Measurements from ENCODE around the gene RNF11.

RNF11 gene

DNA sequence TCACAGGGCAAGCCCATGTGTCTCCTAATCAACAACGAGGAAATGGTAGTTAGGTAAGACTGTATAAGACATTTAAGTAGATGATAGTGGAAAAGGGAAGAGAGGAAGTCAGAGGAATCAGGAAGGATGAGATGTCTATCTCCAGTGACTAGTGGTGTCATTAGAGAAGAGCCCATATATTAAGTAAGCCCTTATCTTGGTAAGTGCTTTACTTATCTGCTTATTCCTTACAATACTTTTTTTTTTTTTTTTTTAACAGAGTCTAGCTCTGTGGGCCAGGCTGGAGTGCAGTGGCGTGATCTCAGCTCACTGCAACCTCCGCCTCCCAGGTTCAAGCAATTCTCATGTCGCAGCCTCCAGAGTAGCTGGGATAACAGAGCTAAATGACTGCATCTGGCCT, 29.5 kb downstream of the RNF11 start:
- no peak for DNase-seq (ENCODE audit: low read depth)

DNA sequence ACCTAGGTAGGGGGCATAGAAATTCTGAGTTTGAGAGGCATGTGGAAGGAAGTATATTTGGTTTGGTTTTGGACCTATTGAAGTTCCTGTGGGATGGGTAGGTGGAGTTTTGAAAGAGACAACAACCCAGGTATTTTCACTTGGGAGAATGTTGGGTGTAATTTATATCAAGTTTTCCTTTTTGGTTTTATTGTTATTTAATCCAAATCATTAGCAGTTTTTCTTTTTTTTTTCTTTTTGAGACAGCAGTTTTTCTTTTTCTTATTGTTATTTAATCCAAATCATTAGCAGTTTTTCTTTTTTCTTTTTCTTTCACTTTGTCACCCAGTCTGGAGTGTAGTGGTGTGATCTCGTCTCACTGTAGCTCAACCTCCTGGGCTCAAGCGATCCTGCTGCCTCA, 30.1 kb downstream of the RNF11 start:
- no peak for DNase-seq (ENCODE audit: low read depth)

DNA sequence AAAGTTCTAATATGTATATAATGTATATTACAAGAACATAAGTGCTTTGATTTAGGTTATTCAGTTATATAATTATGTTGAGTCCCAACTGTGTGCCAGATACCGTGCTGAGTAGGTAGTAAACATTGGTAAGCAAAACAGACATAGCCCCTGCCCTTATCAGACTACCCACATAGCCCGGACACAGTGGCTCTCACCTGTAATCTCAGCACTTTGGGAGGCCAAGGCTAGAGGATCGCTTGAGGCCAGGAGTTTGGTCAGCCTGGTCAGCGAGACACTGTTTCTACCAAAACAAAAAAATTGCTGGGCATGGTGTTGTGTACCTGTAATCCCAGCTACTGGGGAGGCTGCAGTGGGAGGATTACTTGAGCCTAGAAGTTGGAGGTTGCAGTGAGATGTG, 30.7 kb downstream of the RNF11 start:
- DNase-seq (ENCODE audit: low read depth): no peak

DNA sequence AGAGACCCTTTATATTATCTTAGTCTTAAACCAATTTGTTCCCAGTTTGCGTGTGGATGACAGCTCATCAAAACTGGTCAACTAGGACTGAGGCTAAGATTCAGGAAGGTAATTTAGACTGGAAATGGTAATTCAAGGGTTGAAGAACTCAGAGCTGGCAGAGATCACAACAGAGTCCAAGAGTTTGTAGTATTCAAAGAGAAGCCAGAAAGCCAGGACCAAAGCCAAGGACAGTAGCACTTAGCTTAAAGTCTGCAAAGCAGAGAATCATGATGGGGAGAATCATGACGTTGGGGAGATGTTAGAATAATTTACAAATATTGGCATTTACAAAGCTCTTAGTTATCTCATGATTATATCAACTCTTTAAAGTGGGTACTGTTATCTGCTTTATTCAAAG, 32.6 kb downstream of the RNF11 start:
- no peak for DNase-seq (ENCODE audit: low read depth)

DNA sequence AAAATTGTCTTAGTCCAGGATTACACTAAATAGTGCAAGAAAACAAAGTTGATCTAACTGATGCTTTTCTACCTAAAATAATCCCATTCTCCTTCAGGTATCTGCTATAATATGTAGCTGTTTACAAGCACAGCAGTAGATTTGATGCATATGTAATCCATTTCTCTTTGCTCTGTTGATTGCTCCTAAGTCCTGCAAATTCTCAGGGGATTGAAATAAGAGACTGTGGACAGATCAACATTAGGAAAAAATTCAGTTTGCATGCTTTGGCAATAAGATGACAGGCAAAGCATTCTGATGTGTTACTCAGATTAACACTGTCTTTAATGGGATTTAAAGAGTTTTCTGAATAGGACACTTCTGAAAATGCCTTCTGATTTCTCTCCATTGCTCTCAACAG, 34.7 kb downstream of the RNF11 start:
- DNase-seq (ENCODE audit: low read depth): no peak

DNA sequence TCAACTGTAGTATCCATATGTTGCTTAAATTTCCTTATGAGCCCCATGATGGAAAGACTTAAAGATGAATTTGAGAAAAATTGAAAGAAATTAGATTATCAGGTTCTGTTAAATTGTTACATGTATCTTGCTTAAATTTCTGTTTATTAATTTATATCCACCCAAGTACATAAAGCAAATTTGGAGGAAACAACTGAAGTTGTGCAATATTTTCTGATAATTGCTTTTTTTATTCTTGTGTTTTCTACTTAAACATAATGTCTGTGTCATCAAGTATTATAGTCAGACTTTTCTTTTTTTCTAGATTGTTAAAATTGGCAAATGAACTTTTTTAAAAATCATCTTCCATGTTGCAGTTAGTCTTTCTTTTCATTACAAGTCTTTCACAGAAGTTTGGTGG, 36.8 kb downstream of the RNF11 start:
- no peak for DNase-seq (ENCODE audit: low read depth)

DNA sequence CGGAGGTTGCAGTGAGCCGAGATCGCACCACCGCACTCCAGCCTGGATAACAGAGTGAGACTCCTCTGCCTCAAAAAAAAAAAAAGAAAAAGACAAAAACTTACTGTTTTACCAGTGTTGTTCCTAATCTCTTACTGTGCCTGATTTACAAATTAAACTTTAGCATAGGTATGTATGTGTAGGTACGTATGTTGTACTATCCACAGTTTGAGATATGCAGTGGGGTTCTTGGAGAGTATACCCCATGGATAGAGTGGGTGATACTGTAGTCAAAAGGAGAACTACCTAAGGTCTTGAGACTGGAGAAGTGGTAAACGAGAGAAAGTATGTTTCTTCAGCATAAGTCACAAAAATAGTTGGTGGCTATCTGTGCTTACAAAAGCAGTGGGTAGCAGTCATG, 38.6 kb downstream of the RNF11 start:
- DNase-seq (ENCODE audit: low read depth): no peak

DNA sequence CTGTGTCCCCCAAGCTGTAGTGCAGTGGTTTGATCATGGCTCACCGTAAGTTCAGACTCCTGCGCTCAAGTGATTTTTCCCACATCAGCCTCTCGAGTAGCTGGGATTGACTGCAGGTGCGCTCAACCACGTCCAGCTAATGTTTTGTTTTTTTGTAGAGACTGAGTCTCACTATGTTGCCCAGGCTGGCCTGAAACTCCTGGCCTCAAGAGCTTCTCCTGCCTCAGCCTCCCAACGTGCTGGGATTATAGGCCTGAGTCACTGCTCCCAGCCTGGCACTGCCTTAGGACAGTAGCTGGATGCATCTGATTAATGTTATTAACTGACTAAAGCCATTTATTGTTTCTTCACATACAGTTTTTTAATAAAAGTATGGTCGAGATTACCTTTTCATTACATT, 40.2 kb downstream of the RNF11 start:
- DNase-seq (ENCODE audit: low read depth): no peak

DNA sequence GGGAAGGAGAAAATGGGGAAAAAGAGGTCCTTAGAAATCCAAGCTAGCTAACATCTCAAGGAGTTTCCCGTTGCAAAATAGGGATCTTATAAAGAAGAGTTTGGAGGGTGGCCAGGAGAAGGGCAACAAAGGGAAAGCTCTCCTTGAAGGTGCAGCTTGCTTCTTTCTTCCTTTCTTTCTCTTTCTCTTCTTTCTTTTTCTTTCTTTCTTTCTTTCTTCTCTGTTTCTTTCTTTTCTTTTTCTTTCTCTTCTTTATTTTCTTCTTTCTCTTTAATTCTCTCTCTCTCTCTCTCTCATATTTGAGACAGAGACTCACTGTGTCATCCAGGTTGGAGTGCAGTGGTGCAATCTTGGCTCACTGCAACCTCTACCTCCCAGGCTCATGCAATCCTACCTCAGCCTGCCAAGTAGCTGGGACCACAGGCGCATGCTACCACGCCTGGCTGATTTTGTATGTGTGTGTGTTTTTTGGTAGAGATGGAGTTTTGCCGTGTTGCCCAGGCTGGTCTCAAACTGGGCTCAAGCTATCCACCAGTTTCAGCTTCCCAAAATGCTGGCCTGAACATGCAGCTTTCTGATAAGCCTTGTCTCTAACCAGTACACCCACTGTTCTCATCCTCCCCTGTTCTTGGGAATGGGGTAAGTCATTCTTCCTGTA, 44.4 kb downstream of the RNF11 start:
- no peak for DNase-seq (ENCODE audit: low read depth)

DNA sequence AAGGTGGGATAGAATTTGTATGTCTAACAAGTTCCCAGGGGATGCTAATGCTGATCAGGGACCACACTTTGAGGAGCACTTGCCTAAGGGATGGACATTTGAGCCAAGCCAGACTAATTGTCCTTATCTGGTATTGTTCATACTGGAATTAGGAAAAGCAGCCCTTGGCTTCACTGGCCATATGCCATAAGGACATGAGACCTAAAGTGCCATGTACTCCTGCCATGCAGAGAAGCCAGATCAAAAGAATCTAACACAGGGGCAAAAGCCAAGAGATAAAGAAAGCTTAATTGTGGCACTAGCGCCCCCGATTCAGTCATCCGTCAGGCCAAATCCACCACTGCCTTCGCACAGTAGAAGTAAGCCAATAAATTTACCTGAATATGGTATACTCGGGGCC, 45.7 kb downstream of the RNF11 start:
- DNase-seq (ENCODE audit: low read depth): no peak

DNA sequence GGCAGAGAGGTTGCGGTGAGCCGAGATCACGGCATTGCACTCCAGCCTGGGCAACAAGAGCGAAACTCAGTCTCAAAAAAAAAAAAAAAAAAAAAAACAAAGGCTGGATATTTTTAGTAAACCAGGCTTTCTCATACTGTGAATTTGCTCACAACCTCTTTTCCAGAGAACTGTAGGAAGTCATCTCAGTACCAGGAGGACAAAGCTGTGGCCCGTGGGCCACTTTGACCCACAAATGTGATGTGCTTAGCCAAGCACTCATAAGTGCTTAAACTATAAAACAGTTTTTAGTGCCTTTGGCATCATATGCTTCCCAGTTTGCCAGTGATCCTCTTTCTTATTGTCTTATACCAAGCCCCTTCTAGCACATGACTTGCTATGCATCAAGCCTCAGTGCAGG, 46.5 kb downstream of the RNF11 start:
- DNase-seq (ENCODE audit: low read depth): no peak

DNA sequence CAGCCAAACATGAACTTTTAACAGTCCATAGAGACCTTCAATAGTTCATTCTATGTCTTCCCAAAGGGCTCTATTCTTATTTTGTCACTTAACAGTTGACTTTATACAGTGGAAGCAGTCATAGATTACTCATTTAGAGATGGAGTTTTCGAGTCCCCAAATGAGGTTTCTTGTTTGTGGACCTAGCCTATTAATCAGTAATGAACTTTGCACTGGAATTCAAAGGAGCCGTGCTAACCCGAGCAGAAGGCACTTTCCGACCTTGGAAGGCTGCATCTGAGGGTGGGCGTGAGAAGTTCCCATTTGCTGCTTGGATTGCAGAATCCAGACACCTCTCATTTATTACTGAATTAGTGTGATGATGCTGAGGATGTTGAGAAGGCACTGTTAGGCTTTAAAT, 47.9 kb downstream of the RNF11 start:
- DNase-seq (ENCODE audit: low read depth): no peak

DNA sequence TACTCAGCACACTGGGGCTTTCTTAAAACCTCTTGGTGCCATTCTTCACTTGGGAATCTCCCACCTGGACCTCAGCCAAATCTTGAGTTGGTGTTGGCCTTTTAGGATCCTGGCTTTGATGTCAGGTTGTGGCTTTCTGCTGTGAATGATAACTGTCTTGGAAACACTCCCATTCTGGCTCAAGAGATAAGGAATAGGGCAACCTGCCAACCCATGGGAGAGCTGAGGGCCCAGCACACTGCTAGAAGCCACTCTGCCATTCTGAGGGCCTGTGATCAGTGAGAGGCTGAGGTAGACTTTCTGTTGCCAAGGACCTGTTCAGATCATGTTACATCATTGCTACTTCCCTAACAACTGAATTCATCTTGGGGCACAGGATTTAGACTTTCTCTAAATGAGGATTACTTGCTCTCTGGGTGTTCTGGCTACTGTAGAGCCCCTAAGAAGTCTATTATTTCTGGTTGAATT, 48.4 kb downstream of the RNF11 start:
- no peak for DNase-seq (ENCODE audit: low read depth)

DNA sequence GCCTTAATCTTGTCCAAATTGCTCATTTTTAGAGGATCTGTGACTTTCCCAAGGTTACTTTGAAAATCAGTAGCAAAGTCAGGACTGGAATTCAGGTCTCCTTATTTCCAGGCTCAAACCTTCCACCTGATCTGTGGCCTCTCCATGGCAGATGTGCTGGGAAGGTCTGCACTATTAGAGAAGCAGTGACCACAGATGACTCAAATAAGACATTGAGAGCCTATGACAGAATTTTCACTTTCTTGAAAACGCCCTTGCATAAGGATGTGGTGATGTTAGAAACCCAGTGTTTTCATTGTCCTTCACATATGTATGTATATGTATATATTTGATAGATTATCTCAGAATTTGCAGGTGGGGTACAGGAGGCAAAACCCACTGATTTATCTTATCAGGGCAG, 49.0 kb downstream of the RNF11 start:
- no peak for DNase-seq (ENCODE audit: low read depth)

DNA sequence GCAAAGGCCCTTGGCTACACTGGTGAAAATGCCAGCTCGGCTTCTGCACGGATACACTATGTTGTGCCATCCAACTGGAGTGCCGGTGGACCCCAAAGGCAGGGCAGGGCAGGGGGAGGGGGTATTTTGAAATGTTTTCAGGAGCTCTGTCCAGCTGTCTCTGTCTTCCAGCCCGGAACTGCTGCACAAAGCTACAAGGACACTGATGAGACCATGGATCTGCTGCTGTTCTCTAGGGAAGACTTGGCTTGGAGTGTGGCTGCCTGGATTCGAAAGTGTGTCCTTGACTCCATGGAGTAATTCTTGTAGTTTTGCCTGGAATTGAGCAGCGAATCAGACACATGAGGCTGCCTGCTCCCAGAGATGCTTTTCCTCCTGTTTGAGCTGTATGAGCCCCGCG, 51.9 kb downstream of the RNF11 start:
- DNase-seq (ENCODE audit: low read depth): no peak

DNA sequence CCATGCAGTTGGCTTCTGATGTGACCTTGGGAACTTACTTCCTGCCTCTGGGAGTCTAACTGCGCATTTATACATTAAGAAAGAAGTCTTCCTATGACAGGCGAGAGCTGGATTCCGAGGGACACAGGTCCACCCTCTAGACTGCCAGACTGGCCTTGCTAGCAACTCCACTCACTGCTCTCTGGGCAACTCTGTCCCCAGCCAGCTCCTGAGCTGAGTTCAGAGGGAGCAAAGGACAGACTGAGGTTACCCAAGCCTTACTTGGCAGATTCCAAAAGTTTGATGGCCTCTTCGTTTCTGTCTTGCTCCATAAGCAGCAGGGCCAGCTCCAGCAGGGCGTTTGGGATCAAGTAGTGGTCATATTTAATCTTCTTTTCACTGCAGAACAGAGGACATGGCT, 52.5 kb downstream of the RNF11 start:
- no peak for DNase-seq (ENCODE audit: low read depth)

DNA sequence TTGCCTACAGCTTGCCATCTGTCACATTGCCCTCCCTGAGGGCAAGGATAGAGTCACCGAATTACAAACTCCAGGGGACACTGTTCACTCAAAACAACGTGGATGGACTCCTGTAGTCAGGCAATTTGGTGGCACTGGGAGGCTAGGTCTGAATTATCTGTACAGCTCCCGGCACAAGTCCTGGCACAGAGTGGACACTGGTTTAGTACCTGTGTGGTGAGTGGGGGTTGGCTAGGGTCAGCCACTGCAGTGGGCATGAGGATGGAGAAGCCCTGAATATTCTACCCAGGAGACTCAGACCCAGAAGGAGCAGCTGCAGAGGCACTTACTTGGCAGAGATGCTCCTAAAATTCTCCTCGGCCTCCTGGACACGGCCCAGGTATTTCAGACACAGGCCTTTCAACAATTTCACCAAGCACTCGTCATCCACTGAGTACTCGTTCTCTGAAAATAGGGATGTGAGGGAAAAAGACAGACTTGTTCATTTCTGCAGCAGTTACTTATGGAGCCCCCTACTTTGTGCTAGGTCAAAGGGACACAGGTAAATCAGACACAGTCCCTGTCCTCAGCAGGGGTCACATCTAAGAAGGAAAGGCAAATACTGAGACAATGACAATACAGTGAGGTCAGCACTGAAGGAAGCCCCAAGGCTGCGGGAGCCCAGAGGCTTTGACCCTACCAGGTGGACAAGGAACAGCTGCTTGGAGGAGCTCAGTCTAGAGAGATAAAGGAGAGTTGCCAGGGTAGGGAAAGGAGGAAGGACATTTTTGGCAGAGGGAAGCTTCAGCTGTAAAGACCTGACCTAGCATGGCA, 53.8 kb downstream of the RNF11 start:
- DNase-seq (ENCODE audit: low read depth): no peak

DNA sequence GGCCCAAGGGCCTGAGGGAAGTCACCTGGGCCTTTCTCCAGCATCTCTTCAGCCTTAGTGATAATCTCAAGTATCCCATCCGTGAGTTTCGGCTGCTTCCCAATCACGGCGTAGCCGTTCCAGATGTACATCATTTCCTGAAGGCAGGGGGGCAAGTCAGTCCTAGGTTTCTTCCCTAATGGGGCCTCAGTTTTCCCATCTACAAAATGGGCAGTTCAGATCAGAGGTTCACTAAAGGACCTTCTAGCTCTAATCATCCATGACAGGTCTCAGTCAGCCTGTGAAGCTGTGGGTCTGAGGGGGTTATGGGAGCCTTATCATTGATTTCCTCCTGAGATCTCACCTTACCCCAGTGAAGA, 54.4 kb downstream of the RNF11 start:
- no peak for DNase-seq (ENCODE audit: low read depth)

DNA sequence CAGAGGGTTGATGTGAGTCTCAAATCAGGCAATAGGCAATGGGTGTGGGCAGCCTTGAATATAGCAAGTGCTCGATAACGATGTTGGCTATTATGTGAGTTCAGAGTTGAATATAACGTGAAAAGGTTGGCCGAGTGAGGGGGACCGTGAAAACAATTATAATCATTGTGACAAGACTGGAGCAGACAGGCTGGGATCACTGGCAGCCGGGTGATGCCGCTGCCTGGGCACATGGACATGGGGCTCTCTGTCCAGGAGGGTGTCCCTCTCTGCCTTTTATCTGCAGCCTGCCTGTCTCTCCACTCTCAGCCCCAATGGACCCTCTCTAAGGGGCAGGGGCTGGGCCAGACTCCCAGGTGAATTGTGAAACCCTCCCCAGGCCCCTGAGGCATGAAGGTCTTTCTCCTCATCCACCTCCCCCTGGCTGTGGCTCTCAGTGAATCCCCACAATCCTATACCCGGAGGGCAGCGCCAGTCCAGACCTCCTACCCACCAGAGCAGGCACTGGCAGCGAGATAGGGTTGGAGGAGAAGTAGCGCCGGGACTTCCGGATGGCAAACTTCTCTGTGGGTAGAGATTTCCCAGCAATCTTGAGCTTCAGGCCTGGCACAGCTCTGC, 57.9 kb downstream of the RNF11 start:
- no peak for DNase-seq (ENCODE audit: low read depth)

DNA sequence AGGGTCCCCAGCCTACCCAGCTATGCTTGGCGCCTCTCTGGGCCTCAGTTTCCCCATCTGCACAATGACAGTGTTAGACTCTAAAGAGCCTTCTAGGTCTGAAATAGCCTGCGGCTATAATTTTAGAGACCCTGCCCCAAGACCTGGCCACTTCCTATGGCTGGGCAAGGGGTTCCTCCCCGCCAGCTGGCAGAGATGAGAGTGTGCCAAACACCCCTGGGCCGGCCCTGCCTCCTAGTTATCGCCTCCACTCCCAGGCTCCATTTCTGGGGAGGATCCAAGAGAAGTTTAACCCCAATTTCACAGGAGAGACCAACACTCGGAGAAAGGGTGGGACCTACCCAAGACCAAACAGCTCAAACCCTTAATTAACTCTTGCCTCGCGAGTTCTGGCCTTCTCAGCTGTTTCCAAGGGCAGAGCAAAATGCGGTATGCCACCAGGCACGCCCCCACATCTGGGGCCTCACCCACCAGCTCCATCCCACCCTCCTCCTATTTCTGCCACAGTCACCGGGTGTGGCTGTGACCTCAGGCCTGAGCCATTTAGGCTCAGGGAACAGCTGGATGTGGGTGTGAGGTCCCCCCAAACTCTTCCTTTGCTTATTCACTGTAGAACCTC, 58.6 kb downstream of the RNF11 start:
- no peak for DNase-seq (ENCODE audit: low read depth)

DNA sequence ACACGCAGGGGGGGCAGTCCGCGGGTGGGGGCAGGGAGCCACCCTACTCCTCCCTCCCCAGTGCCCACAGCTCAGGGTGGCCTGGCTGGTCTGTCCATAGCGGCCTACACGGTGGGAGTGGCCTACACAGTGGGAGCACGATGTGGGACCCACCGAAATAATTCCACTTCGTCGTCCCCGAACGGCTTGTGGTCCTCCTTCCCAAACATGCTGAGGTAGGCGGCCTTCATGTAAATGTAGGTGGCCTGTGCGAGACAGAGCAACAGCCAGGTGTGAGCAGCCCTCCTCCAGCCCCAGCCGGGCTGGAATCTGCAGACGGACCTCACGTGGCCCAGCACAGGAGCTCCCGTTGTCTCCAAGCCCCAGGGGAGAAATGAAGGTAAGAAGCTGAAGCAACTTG, 59.9 kb downstream of the RNF11 start:
- DNase-seq (ENCODE audit: low read depth): no peak

DNA sequence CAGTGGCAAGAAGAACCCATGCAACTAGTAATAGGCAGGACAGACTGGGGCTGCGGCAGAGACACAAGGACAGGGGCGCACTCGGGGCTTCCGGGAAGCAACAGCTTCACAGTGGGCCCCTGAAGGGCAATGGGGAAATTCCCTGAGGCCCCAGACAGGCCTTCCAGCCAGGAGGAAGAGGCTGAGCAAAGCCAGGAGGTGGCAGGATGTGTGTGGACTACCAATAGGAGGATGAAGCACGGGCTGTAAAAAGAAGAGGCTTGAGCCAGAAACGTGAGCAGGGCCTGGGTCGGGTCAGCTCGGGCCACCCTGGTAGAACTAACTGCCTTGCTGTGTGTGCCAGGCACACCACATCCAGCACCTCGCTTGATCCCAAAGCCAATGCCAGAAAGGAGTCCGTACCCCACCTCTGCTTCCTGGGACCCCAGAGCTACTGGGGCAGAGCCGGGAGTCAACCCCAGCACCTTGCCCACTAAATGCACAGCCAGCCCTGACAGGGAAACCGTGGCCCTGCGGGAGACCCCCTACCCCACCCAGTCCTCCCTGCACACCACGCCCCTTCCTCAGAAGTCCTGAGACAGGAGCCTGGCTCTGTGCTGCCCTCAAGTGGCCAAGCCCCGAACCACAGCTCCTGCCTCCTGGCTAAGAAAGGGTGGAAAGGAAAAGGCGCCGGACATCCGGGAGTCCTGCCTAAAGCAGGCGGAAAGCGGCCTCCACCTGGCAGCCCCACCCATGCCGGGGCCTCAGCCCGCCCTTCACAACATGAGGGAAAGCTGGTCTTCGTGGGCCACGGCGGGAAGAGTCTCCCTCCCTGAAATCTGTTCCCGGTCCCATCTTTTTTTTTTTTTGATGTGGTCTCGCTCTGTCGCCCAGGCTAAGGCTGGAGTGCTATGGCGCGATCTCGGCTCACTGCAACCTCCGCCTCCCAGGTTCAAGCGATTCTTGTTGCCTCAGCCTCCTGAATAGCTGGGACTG, 60.6 kb downstream of the RNF11 start:
- peak; percentile 53 for DNase-seq (ENCODE audit: low read depth)
